ENCODE data around the gene S100B.

The S100B gene

GRCh38 chr21:46618738-46619379, 14.0 kb upstream of the S100B start:
- TF ChIP-seq GATA3 (IDR thresholded peaks at IDR 0.05; ENCODE audit: low read depth, low read length) (no peak), GATA2 (IDR thresholded peaks at IDR 0.05; ENCODE audit: low read depth, low read length) (no peak)

GRCh38 chr21:46617267-46618051, 12.6 kb upstream of the S100B start:
- no peak for TF ChIP-seq GATA3 (IDR thresholded peaks at IDR 0.05; ENCODE audit: low read depth, low read length)
- no peak for TF ChIP-seq GATA2 (IDR thresholded peaks at IDR 0.05; ENCODE audit: low read depth, low read length)

- TF ChIP-seq GATA2 (IDR thresholded peaks at IDR 0.05; ENCODE audit: low read depth, low read length): no peak
- TF ChIP-seq GATA3 (IDR thresholded peaks at IDR 0.05; ENCODE audit: low read depth, low read length): no peak
Measured at GRCh38 chr21:46616656-46617055, 11.8 kb upstream of the S100B start.

- TF ChIP-seq GATA2 (IDR thresholded peaks at IDR 0.05; ENCODE audit: low read depth, low read length) (no peak), GATA3 (IDR thresholded peaks at IDR 0.05; ENCODE audit: low read depth, low read length) (no peak)
Measured at GRCh38 chr21:46616050-46616449, 11.2 kb upstream of the S100B start.

GRCh38 chr21:46613391-46613790, 8.5 kb upstream of the S100B start:
- no peak for TF ChIP-seq GATA3 (IDR thresholded peaks at IDR 0.05; ENCODE audit: low read depth, low read length)
- no peak for TF ChIP-seq GATA2 (IDR thresholded peaks at IDR 0.05; ENCODE audit: low read depth, low read length)

- TF ChIP-seq GATA3 (IDR thresholded peaks at IDR 0.05; ENCODE audit: low read depth, low read length) (no peak), GATA2 (IDR thresholded peaks at IDR 0.05; ENCODE audit: low read depth, low read length) (no peak)
Measured at GRCh38 chr21:46610018-46610701, 5.3 kb upstream of the S100B start.

GRCh38 chr21:46608672-46609111, 3.8 kb upstream of the S100B start:
- TF ChIP-seq GATA3 (IDR thresholded peaks at IDR 0.05; ENCODE audit: low read depth, low read length): no peak
- TF ChIP-seq GATA2 (IDR thresholded peaks at IDR 0.05; ENCODE audit: low read depth, low read length): no peak

- TF ChIP-seq GATA3 (IDR thresholded peaks at IDR 0.05; ENCODE audit: low read depth, low read length) (no peak), GATA2 (IDR thresholded peaks at IDR 0.05; ENCODE audit: low read depth, low read length) (no peak)
Measured at GRCh38 chr21:46607636-46608035, 2.8 kb upstream of the S100B start.

GRCh38 chr21:46606427-46606813, 1.5 kb upstream of the S100B start:
- TF ChIP-seq GATA3 (IDR thresholded peaks at IDR 0.05; ENCODE audit: low read depth, low read length) (no peak), GATA2 (IDR thresholded peaks at IDR 0.05; ENCODE audit: low read depth, low read length) (no peak)

- TF ChIP-seq GATA3 (IDR thresholded peaks at IDR 0.05; ENCODE audit: low read depth, low read length) (no peak), GATA2 (IDR thresholded peaks at IDR 0.05; ENCODE audit: low read depth, low read length) (no peak)
Measured at GRCh38 chr21:46605767-46606426, 1.0 kb upstream of the S100B start.

GRCh38 chr21:46604329-46604974, 430 bp downstream of the S100B start:
- TF ChIP-seq GATA3 (IDR thresholded peaks at IDR 0.05; ENCODE audit: low read depth, low read length) (no peak), GATA2 (IDR thresholded peaks at IDR 0.05; ENCODE audit: low read depth, low read length) (no peak)

GRCh38 chr21:46603228-46603627, 1.7 kb downstream of the S100B start:
- no peak for TF ChIP-seq GATA2 (IDR thresholded peaks at IDR 0.05; ENCODE audit: low read depth, low read length)
- TF ChIP-seq GATA3 (IDR thresholded peaks at IDR 0.05; ENCODE audit: low read depth, low read length): no peak

GRCh38 chr21:46600978-46601377, 3.9 kb downstream of the S100B start:
- no peak for TF ChIP-seq GATA3 (IDR thresholded peaks at IDR 0.05; ENCODE audit: low read depth, low read length)
- no peak for TF ChIP-seq GATA2 (IDR thresholded peaks at IDR 0.05; ENCODE audit: low read depth, low read length)

- TF ChIP-seq GATA2 (IDR thresholded peaks at IDR 0.05; ENCODE audit: low read depth, low read length): no peak
- TF ChIP-seq GATA3 (IDR thresholded peaks at IDR 0.05; ENCODE audit: low read depth, low read length): no peak
Measured at GRCh38 chr21:46600305-46600704, 4.6 kb downstream of the S100B start.
